ENCODE results near the gene TOMM7.
"Not testable (repeated sequence)": the region's sequence is repeated elsewhere in the genome, so short reads cannot be mapped to it uniquely, and the experiment has no call there.

TOMM7 gene

DNA sequence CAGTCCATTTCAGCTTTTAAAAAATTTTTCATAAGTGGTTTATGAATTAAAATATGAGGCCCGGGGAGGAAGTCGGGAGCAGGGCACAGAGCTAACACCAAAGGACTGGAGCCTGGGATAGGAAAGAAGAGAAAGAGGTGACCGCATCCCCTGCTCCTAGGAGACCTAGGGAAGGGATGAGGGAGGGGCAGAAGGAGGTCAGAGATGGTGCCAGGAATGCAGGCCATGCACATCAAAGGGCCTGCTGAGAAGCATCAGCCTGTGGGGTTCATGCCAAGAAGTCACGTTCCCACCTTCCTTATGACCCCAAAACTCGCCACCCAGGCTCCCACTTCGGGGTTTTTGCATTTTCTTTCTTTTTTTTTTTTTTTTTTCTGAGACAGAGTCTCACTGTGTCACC is 14.7 kb upstream of the TOMM7 start:
- DNase-seq: no peak
- no peaks in the 10 kb centered on the region for H3K27me3 ChIP-seq (replicated peaks)
- no peak overlapping the region for H3K27ac ChIP-seq
- H3K36me3 ChIP-seq (replicated peaks): no peaks in the 10 kb centered on the region
- TF ChIP-seq, protein P1, sequence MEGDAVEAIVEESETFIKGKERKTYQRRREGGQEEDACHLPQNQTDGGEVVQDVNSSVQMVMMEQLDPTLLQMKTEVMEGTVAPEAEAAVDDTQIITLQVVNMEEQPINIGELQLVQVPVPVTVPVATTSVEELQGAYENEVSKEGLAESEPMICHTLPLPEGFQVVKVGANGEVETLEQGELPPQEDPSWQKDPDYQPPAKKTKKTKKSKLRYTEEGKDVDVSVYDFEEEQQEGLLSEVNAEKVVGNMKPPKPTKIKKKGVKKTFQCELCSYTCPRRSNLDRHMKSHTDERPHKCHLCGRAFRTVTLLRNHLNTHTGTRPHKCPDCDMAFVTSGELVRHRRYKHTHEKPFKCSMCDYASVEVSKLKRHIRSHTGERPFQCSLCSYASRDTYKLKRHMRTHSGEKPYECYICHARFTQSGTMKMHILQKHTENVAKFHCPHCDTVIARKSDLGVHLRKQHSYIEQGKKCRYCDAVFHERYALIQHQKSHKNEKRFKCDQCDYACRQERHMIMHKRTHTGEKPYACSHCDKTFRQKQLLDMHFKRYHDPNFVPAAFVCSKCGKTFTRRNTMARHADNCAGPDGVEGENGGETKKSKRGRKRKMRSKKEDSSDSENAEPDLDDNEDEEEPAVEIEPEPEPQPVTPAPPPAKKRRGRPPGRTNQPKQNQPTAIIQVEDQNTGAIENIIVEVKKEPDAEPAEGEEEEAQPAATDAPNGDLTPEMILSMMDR (IDR thresholded peaks at IDR 0.05; ENCODE audit: low read depth, low read length, missing control alignments): no peak
- no peak overlapping the region for H3K4me3 ChIP-seq (ENCODE audit: low read depth, low read length)
- in situ Hi-C loops (cut with HindIII; ENCODE audit: low pct_ligation_motif_present, low sequenced_read_pairs): no loop called here

DNA sequence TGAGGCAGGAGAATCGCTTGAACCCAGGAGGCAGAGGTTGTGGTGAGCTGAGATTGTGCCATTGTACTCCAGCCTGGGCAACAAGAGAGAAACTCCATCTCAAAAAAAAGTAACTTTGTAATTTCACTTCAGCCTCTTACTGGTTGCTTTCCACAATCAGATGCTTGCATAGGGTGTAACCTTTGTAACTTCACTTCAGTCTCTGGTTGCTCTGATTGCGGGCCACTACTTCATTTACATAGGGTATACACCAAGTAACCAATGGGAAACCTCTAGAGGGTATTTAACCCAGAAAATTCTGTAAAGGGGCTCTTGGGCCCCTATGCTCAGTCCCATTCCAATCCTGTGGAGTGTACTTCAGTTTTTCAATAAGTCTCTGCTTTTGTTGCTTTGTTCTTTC is 13.9 kb upstream of the TOMM7 start:
- H3K27ac ChIP-seq; in situ Hi-C loops (cut with HindIII; ENCODE audit: low pct_ligation_motif_present, low sequenced_read_pairs); H3K27me3 ChIP-seq (replicated peaks); H3K4me3 ChIP-seq (ENCODE audit: low read depth, low read length); H3K36me3 ChIP-seq (replicated peaks); DNase-seq: not testable (repeated sequence)

DNA sequence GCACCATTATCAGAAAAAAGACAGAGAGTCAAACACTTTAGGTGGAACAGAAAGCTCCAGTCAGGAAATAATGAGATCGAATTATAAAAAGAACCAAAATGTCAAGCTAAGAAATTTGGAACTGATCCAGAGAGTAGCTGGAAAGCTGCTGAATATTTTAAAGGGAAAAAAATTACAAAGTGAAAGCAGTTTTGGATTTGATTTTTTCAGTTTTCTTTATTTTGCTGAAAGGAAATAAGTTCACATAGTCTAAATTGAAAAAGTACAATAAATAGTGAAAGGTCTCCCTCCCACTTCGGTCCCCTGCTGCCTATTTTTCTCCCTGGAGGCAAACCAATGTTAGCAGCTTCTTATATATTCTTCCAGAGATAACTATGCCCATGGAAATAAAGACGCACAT is 11.3 kb upstream of the TOMM7 start:
- no peaks in the 10 kb centered on the region for H3K27me3 ChIP-seq (replicated peaks)
- H3K27ac ChIP-seq: no peak overlapping the region
- no peak overlapping the region for H3K4me3 ChIP-seq (ENCODE audit: low read depth, low read length)
- no peak for DNase-seq
- H3K36me3 ChIP-seq (replicated peaks): no peaks in the 10 kb centered on the region
- in situ Hi-C loops (cut with HindIII; ENCODE audit: low pct_ligation_motif_present, low sequenced_read_pairs): no loop called here
- TF ChIP-seq, protein P1 (IDR thresholded peaks at IDR 0.05; ENCODE audit: low read depth, low read length, missing control alignments): no peak

DNA sequence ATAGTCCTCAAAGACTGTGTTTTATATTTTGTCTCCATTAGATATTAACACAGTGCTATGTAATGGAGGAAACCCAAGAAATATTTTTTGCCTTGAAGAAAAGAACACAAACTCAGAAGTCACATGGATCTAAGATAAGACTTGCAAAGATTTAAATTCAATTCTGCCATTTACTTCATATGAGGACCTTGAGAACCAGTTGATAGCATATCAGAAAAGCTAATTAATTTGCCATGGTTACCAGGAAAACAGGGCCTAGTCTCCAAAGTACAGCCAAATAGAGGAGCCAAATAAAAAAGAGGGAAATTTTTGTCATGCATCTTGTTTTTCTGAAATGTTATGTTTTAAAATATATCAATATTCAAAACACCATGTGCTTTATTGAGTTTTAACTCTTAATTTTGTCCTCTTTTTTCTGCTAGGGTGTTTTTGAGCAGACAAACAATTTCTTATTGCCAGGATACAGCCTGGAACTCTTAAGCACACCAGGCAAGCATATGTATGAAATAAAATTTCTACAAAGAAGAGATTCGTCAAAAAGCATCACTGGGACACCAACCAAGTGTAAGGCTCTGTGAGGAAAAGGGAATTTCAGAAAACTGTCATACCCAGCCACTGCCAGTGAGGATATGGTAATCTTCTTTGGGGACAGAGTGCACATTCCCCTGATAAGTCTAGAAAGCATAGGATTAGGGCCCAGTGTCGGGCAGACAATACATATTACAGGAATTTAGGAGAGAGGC is 10.6 kb upstream of the TOMM7 start:
- in situ Hi-C loops (cut with HindIII; ENCODE audit: low pct_ligation_motif_present, low sequenced_read_pairs): no loop called here
- Histone ChIP-seq H3K36me3 (replicated peaks) (no peaks in the 10 kb centered on the region), H3K4me3 (ENCODE audit: low read depth, low read length) (no peak overlapping the region), H3K27me3 (replicated peaks) (no peaks in the 10 kb centered on the region), H3K27ac (no peak overlapping the region)
- DNase-seq: no peak
- TF ChIP-seq, protein P1 (IDR thresholded peaks at IDR 0.05; ENCODE audit: low read depth, low read length, missing control alignments): no peak

DNA sequence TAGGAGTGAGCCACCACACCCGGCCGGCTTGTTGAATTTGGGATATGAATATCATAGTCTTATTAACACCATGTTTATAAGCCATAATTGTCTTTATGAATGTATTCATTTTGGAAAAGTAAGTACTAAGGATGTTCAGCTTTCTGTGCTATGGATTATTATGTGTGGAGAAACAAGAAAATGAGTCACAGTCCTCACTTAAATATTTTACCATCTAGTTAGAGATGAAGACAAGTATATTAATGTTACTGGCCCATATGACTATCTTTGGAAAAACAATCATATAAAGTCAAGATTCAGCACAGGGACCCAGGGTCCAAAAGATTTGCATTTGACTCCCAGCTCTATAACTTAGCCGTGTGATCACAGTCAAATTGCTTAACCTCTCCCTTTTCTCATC is 9.8 kb upstream of the TOMM7 start:
- H3K27ac ChIP-seq: no peak overlapping the region
- TF ChIP-seq, protein P1 (IDR thresholded peaks at IDR 0.05; ENCODE audit: low read depth, low read length, missing control alignments): no peak
- H3K27me3 ChIP-seq (replicated peaks): no peaks in the 10 kb centered on the region
- in situ Hi-C loops (cut with HindIII; ENCODE audit: low pct_ligation_motif_present, low sequenced_read_pairs): no loop called here
- no peak overlapping the region for H3K4me3 ChIP-seq (ENCODE audit: low read depth, low read length)
- DNase-seq: no peak
- H3K36me3 ChIP-seq (replicated peaks): no peaks in the 10 kb centered on the region

DNA sequence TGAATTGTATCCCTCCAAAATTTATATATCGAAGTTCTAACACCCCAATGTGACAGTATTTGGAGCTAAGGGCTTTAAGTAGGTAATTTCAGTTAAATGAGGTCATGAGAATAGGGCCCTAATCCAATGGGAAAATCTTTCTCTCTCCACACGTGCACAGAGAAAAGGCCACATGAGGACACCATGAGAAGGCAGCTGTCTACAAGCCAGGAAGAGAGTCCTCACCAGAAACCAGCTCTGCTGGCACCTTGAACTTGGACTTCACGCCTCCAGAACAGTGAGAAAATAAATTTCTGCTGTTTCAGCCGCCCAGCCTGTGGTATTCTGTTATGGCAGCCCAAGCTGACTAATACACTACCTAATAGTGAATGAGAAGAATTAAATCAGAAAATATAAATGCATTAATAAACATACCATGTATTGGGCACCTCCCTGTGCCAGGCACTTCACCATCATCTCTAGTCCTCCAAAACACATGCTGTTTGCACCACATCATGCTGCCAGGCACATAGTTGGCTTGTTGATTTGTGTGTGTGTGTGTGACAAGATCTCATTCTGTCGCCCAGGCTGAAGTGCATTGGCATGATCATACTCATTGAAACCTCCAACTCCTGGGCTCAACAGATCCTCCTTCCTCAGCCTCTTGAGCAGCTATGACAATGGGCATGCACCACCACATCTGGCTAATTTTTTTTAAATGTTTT is 9.1 kb upstream of the TOMM7 start:
- no peak for DNase-seq
- in situ Hi-C loops (cut with HindIII; ENCODE audit: low pct_ligation_motif_present, low sequenced_read_pairs): no loop called here
- TF ChIP-seq, protein P1 (IDR thresholded peaks at IDR 0.05; ENCODE audit: low read depth, low read length, missing control alignments): no peak
- Histone ChIP-seq H3K36me3 (replicated peaks) (no peaks in the 10 kb centered on the region), H3K27me3 (replicated peaks) (no peaks in the 10 kb centered on the region), H3K4me3 (ENCODE audit: low read depth, low read length) (no peak overlapping the region), H3K27ac (no peak overlapping the region)
